GM20000 (cell line): Measurements from ENCODE around the gene IL25.

Source experiments
- DNase-seq: peaks from one replicate; pipeline ENCODE4 v3.0.0; 2012; ENCODE audit warnings: low spot score
- TF ChIP-seq, protein P1 (sequence below): IDR thresholded peaks from 2 replicates; pipeline ENCODE4 v1.5.1; 2012; ENCODE audit warnings: mild to moderate bottlenecking, control low read depth; ENCODE audit errors: extremely low read depth, missing control alignments

Gene IL25

DNA sequence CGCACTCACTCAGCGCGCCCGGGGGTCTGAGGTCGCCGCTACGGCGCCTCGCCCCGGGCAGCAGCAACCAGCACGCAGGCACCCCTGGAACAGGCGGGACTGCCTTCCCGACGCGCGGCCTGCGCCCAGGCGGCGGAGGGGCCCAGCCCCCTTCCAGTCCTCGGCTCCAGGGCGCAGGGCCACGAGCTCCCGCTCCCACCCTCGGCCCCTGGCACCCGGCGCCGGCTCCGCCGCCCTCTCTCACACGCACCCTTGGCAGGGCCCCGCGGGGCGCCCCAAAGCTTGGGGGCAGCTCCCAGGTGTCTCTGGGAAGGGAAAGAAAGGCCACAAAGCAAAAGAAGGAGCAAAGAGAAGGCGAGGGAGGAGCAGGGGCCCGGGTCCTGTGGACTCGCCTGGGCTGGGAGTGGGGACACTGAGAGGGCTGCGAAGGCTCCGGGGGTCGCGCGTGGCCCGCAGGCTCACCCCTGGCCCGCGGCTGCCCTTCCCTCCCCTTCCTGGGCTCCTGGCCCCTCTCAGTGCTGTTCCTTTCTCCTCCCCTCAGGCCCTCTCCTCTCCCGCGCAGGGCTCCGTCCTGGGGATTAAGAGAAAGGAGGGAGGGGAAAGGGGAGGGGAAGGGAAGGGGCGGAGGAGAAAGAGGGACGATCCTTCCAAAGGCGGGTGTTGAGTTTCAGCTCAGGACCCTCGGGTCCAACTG lies 6.7 kb upstream of the IL25 start:
- DNase-seq: no peak
- TF ChIP-seq, protein P1, sequence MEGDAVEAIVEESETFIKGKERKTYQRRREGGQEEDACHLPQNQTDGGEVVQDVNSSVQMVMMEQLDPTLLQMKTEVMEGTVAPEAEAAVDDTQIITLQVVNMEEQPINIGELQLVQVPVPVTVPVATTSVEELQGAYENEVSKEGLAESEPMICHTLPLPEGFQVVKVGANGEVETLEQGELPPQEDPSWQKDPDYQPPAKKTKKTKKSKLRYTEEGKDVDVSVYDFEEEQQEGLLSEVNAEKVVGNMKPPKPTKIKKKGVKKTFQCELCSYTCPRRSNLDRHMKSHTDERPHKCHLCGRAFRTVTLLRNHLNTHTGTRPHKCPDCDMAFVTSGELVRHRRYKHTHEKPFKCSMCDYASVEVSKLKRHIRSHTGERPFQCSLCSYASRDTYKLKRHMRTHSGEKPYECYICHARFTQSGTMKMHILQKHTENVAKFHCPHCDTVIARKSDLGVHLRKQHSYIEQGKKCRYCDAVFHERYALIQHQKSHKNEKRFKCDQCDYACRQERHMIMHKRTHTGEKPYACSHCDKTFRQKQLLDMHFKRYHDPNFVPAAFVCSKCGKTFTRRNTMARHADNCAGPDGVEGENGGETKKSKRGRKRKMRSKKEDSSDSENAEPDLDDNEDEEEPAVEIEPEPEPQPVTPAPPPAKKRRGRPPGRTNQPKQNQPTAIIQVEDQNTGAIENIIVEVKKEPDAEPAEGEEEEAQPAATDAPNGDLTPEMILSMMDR: no peak

DNA sequence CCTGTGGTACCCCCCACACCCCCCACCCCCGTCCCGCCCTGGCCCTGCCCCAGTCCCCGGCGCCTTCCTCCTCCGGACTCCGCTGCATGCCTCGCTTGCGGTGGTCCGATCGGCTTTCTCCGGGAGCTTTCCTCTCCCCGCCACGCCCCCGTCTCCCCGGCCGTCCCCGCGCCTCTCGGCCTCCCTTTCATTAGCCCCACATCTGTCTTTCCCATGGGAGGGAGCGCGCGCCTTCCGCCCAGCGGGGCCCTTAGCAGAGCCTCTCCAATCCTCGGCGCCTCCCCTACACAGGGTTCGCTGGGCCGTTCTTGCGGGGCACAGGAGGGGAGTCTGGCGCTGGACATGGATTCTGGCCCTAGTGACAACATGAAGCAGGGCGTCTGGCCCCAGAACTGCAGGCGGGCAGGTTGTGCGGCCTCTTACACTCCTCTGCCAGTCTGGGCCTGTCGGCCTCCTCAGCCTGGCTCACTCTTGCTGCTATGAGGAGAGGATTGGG lies 6.1 kb upstream of the IL25 start:
- DNase-seq: no peak
- TF ChIP-seq, protein P1: no peak

DNA sequence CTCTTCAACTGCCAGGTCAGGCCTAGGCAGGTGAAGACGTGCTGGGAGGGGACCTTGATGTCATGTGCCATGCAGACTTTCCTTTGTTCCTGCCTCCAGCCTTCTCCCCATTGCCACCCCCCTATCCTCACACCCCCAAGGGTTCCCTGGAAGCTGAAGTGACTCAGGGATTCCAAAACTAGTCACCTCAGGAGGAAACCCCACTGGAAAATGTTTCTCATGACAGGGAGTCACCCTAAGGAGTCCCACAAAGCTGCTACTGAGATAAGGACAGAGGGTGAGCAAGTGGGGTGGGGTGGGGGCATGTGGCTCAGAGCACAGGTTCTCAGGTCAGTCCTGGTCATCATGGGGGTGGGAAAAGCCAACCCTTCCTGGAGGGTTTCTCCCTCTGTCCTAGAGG lies 2.4 kb upstream of the IL25 start:
- DNase-seq: no peak
- TF ChIP-seq, protein P1: no peak

DNA sequence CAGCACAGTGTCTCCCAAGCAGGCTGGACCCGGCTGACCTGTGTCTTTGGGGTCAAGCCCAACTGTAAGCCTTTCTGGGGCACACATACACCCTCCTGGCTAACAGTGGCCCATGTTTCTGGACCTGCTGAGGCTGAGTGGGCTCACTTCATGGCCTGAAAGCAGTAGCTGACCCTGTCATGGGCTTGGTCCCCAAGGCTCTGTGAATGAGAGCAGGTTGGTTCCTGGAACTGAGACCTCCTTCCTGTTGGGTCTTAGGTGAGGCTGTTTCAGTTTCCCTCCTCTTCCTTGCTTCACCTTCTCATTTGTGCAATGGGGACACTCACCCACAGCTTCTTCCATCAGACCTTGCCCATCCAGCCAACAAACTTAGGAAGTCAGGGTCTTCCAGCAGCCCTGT lies 744 bp upstream of the IL25 start:
- TF ChIP-seq, protein P1: no peak
- no peak for DNase-seq

DNA sequence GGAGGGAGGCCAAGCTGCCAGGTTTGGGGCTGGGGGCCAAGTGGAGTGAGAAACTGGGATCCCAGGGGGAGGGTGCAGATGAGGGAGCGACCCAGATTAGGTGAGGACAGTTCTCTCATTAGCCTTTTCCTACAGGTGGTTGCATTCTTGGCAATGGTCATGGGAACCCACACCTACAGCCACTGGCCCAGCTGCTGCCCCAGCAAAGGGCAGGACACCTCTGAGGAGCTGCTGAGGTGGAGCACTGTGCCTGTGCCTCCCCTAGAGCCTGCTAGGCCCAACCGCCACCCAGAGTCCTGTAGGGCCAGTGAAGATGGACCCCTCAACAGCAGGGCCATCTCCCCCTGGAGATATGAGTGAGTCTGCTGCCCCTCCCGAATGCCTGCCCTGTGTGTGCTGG lies 432 bp downstream of the IL25 start:
- TF ChIP-seq, protein P1: no peak
- DNase-seq: no peak

DNA sequence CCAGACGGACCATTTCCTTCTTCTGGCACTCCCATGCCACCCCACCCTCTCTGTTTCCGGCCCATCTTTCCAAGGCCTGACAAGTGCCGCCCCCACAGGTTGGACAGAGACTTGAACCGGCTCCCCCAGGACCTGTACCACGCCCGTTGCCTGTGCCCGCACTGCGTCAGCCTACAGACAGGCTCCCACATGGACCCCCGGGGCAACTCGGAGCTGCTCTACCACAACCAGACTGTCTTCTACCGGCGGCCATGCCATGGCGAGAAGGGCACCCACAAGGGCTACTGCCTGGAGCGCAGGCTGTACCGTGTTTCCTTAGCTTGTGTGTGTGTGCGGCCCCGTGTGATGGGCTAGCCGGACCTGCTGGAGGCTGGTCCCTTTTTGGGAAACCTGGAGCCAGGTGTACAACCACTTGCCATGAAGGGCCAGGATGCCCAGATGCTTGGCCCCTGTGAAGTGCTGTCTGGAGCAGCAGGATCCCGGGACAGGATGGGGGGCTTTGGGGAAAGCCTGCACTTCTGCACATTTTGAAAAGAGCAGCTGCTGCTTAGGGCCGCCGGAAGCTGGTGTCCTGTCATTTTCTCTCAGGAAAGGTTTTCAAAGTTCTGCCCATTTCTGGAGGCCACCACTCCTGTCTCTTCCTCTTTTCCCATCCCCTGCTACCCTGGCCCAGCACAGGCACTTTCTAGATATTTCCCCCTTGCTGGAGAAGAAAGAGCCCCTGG lies 3.1 kb downstream of the IL25 start:
- TF ChIP-seq, protein P1: no peak
- DNase-seq: no peak

DNA sequence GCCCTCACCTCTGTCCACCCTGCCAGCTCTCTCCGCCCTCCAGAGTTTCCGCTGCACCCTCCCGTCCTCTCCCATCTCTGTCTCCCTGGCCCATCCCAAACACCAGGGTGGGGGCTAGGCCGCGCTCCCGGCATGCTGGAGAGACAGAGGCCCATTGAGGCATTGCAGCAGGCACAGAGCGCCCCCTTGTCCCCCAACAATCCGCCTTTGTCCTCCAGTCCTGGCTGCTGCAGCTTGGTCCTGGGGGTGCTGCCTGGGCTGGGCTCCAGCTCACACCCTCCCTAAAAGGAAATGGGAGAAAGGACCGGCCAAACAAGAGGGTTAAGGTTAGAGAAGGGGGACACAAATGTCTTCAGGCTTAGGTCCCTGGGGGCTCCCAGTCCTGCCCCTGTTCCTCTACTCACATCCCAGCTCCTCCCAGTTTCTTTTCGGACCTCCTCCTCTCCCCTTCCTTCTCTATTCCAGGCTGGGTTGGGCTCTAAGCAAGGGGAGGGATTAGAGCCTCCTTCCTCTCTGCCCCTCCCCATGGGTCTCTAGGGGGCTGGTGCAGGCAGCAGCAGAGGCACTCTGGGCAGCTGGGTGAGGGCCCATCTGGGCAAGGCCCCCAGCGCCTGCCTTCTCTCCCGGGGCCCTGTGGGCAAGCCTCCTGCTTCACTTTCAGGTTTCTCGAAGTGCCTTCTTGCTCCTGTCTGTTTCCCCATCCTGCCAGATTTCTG lies 4.0 kb downstream of the IL25 start, which contains the start of gene CMTM5:
CMTM5 (plus strand) TSS at position 565 of the 716 bp plus-strand sequence. CDS start 206 bp downstream, outside the sequence.
- no peak for DNase-seq

More for the DNA sequence above, 4.0 kb downstream of the IL25 start, which contains the start of gene CMTM5:
- TF ChIP-seq, protein P1: no peak
